ENCODE data around the gene AHI1.

DNA sequence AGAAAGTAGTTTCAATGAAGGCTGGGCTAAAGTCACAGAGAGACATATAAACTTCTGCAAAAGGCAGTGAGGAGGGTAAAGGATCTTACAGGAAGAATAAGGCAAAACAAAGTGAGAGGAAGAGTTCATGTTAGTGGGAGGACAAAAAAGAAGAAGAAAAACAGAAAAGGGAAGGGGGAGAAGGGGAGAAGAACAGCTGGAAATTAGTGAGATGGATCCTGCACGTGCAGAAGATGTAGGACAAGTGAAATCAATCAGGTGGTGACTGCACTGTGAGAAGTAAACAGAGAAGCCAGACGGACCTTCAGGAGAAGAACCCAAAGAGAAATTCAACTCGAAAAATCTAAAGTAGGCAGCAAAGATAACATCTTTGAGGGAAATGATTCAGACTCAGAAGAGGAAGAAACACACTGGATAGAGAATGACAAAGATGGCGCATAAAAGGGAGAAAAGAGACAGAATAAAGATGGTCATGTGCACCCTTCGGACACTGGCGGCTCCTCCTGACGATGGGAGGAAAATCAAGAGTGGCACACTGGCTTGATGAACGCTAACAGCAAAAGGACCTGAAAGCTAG, 210.5 kb downstream of the AHI1 start:
- TF ChIP-seq, protein P1, sequence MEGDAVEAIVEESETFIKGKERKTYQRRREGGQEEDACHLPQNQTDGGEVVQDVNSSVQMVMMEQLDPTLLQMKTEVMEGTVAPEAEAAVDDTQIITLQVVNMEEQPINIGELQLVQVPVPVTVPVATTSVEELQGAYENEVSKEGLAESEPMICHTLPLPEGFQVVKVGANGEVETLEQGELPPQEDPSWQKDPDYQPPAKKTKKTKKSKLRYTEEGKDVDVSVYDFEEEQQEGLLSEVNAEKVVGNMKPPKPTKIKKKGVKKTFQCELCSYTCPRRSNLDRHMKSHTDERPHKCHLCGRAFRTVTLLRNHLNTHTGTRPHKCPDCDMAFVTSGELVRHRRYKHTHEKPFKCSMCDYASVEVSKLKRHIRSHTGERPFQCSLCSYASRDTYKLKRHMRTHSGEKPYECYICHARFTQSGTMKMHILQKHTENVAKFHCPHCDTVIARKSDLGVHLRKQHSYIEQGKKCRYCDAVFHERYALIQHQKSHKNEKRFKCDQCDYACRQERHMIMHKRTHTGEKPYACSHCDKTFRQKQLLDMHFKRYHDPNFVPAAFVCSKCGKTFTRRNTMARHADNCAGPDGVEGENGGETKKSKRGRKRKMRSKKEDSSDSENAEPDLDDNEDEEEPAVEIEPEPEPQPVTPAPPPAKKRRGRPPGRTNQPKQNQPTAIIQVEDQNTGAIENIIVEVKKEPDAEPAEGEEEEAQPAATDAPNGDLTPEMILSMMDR (optimal IDR thresholded peaks at IDR 0.05 in 1 of 3, IDR thresholded peaks at IDR 0.05 in 1 of 3, conservative IDR thresholded peaks at IDR 0.05 in 1 of 3; ENCODE audit: extremely low read depth in 1 of 3, insufficient read depth in 2 of 3, low read length in 3 of 3), result no peak
- TF ChIP-seq EZH2 (IDR thresholded peaks at IDR 0.05; ENCODE audit: low read length), result no peak

Data from keratinocyte (primary cell).